Measurements from ENCODE around the gene JAM3. TPM values are rescaled to one million over a fixed set of nuclear protein-coding genes. Genes with fewer than 3 reads are reported as not detected.

Gene JAM3
- total RNA-seq, 2 experiments from 2014 or later = 21.1 to 23.7 TPM

DNA sequence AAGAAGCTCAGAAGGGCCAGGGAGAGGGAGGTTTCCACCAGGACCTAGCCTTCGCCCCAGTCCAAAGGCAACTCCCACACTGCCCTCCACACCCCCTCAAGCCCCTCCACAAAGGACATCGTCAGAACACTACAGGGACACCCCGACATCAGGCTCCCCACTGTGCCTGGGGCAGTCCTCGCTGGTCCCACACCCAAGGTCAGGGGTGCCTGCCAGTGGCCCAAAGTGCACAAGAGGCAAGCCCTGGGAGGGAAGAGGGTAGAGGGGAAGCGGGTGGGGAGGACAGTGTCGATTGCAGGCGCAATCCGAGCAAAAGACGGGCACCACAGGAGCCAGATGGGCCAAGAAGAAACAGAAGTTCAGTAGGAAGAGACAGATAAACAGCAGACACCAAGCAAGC, 35.6 kb upstream of the JAM3 start:
- H3K36me3 Mint-ChIP-seq = peaks cover 4% of the 10 kb centered on the region
- POLR2A ChIA-PET = interaction anchor here (1.3 kb wide), 1 partner anchor 12 kb away, joined by 4 read pairs; no protein-coding TSS in a partner anchor
- no peak for DNase-seq
- H3K27ac Mint-ChIP-seq = peak overlapping the region; percentile 74
- no peak for ATAC-seq (ENCODE audit: low read depth)
- H3K4me1 Mint-ChIP-seq = peaks cover 43% of the 10 kb centered on the region
- H3K4me3 Mint-ChIP-seq = peak overlapping the region; percentile 66
- no peaks in the 10 kb centered on the region for H3K9me3 Mint-ChIP-seq
- H3K27me3 Mint-ChIP-seq = peaks cover 3% of the 10 kb centered on the region

DNA sequence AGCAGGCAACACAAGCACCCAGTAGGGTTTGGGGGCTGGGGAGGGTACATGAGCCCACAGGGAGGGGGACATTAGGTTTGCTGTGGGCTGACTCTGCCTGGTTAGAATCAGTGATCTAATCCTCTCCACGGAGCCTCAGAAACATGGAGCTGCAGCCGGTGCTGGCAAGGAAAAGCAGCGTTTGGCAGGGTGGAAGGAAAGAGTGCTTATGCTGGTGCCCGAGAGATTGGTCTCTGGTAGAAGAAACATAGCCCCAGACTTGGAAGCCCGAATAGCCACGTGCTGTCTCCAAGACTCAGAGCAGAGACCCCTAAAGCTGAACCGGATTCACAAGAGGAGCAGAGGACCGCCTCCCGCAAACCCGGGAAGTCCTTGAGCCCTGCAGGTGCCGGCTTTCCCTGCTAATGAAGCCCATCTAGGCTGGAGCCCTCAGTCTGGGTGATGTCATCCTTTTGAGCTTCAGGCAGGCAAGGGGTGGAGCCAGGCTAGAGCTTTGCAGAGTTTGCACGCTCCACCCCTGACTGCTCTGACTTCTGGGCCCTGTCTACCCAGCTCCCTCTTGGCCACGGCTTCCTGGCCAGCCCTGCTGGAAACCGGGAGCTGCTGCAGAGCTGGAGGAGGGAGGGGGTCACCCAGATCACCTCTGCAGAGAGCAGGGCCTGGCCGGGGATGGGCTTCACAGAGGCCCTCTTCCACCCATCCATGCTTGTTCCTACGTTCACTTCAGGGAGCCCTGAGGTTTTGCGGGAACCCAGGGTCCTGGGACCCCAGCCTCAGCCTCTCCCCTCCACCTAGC, 35.0 kb upstream of the JAM3 start:
- POLR2A ChIA-PET = interaction anchor here (0.9 to 1.7 kb wide), 9 partner anchors 8 to 106 kb away, joined by 3 to 11 read pairs (median 4); partner anchors contain the start of gene IGSF9B
- Mint-ChIP-seq H3K27me3 (peaks cover 3% of the 10 kb centered on the region), H3K4me1 (peaks cover 44% of the 10 kb centered on the region), H3K27ac (peak overlapping the region; percentile 74), H3K36me3 (peaks cover 4% of the 10 kb centered on the region), H3K4me3 (peak overlapping the region; percentile 66), H3K9me3 (no peaks in the 10 kb centered on the region)
- ATAC-seq (ENCODE audit: low read depth) = peak; percentile 91
- peak; percentile 73 for DNase-seq

DNA sequence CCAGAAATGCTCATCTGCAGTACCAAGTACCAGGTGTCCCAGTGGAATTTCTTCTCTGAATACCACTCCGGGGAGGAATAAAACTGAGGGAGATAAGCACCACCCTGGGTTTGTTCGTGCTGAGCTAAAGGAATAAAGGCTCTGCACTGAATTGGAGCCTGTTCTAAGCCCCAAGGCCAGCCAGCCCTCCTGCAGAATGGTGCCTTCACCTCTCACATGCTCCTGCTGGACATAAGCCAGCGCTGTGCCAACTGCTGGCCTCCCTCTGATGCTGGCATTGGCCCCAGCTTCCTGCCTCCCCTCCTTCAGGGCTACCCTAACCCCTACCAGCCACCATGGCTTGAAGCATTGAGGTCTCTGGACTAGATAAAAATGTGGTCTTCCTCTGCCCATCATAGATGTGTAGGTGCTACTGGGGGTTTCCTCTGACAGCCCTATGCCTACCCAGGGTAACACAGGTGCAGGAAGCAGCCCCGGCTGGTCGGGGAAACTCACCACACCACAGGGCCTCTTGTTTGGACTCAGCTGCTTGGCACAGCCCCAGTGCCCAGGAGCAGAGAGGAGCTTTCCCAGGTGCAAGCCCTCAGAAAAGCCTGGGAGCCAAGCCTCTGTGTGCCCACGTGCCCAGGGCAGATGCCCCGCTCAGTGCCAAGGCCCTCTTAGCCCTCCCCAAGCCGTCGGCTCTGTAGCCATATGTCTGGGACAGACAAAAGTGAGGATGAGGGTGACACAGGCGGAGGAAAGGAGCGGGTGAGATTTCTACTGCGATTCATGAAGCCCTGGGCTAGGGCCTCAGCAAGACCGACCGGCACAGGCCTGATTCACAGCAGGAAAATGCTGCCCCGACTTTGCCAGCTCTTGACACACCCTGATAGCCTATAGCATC, 34.1 kb upstream of the JAM3 start:
- Mint-ChIP-seq H3K4me1 (peaks cover 46% of the 10 kb centered on the region), H3K27ac (peak overlapping the region; percentile 92), H3K9me3 (no peaks in the 10 kb centered on the region), H3K36me3 (peaks cover 4% of the 10 kb centered on the region), H3K4me3 (peak overlapping the region; percentile 27), H3K27me3 (peaks cover 3% of the 10 kb centered on the region)
- POLR2A ChIA-PET = interaction anchor here (0.9 to 1.7 kb wide), 9 partner anchors 9 to 107 kb away, joined by 3 to 11 read pairs (median 4); partner anchors contain the start of gene IGSF9B
- DNase-seq (no peak), ATAC-seq (ENCODE audit: low read depth) (no peak)

DNA sequence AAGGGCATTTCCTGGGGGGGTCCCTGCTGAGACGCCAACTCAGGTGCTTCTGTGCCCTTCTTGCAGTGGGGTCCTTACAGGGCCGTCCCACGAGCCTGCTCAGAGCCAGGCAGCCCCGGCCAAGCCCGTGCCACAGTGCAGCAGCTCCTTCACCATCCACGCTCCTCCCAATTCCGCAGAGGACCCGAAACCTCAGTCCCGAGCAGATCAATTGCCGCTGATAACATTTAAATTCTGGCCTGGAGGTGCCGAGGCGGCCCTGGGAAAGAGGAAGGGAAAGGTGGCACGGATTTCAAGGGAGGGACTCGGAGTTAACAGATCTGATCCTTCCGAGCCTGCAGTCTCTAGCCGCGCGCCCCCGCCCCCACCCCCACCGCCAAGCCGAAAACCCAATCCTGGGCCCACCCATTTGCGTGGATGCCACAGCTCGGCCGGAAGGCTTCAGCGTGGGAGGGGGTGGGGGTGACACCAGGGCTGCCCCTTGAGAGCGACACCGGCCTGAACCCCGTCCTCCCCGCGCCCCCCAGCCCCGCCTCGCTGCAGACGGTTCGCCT, 32.3 kb upstream of the JAM3 start:
- DNase-seq (peak; percentile 64), ATAC-seq (ENCODE audit: low read depth) (peak; percentile 9)
- Mint-ChIP-seq H3K9me3 (no peaks in the 10 kb centered on the region), H3K4me3 (peak overlapping the region; percentile 88), H3K4me1 (peaks cover 46% of the 10 kb centered on the region), H3K27me3 (peaks cover 3% of the 10 kb centered on the region), H3K36me3 (peaks cover 4% of the 10 kb centered on the region), H3K27ac (peak overlapping the region; percentile 92)
- POLR2A ChIA-PET = interaction anchor here (1.0 to 2.4 kb wide), 10 partner anchors 9 to 240 kb away, joined by 3 to 12 read pairs (median 4); partner anchors contain the start of genes GLB1L3, JAM3, NCAPD3 and VPS26B

DNA sequence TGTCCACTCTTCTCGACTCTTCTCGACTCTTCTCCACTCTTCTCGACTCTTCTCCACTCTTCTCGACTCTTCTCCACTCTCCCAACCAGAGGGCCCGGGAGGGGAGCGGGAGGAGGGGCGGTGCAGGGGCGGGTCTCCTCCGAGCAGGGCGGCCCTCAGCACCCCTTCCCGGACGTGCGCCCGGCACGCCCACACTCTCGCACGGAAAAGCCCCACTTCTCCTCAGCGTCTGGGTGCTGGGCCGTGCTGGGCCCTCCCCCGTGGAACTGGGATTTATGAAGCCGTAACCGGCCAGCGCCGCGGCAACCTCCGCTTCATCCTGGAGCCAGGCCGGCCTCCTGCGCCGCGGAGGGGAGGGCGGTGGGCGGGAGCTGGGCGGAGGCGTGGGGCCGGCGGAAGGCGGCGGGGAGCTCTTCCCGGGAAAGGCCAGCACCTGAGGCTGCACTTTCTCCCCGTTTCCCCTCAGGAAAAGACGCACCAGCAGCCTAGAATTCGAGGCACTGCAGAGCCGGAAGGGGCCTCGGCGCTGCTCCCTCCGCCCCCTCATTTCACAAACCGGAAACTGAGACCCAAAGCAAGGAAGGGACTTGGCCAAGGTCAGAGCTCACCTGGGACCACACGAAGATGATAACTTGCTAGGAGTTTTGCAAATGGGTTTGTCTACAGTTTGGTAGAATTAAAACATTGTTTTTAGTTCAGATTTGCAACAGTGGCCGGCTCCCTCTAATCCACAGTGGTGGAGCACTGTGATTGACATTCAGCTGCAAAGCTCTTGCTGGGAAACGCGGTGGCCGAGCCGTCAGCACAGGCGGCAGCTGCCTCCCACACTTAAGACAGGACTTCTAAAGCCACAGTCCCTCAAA, 31.6 kb upstream of the JAM3 start:
- peak; percentile 71 for DNase-seq
- peaks cover under 1% of the 10 kb centered on the region for H3K27me3 Mint-ChIP-seq
- H3K4me1 Mint-ChIP-seq = peaks cover 41% of the 10 kb centered on the region
- H3K27ac Mint-ChIP-seq = peak overlapping the region; percentile 93
- ATAC-seq (ENCODE audit: low read depth) = peak; percentile 40
- no peaks in the 10 kb centered on the region for H3K9me3 Mint-ChIP-seq
- POLR2A ChIA-PET = interaction anchor here (0.8 to 2.4 kb wide), 12 partner anchors 9 to 239 kb away, joined by 3 to 12 read pairs (median 5); partner anchors contain the start of genes GLB1L3, NCAPD3 and VPS26B
- H3K4me3 Mint-ChIP-seq = peak overlapping the region; percentile 88
- H3K36me3 Mint-ChIP-seq = peaks cover 4% of the 10 kb centered on the region

DNA sequence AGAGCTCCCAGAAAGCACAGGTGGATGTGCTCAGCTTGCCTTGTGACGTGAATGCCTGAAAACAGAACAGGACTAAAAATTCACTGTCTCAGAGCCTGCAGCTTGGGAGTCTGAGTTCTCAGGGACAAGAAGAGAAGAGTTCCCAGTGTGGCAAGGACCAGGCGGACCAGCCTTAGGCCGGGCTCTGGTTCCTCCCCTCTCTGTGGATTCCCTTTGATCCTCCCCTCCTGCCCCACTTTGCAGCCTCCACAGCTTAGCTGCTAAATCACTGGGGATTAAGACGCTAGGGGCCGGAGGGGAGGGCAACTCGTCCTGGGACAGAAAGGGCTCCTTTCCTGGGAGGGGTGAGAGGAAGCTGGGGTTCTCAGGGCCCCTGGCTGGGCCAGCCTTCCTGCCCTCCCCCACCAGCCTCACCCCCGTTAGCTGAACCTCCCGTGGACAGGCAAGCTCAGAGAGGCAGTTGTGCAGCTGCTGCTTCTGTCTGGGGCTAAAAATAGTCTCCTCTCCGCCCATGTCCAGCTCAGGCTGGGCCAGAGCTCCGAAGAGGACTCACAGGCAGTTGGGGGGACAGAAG, 29.9 kb upstream of the JAM3 start:
- Mint-ChIP-seq H3K9me3 (no peaks in the 10 kb centered on the region), H3K4me1 (peaks cover 31% of the 10 kb centered on the region), H3K4me3 (no peak overlapping the region), H3K27ac (no peak overlapping the region), H3K27me3 (no peaks in the 10 kb centered on the region), H3K36me3 (peaks cover 4% of the 10 kb centered on the region)
- DNase-seq = no peak
- POLR2A ChIA-PET = interaction anchor here (1.3 kb wide), 1 partner anchor 91 kb away, joined by 4 read pairs; no protein-coding TSS in a partner anchor
- no peak for ATAC-seq (ENCODE audit: low read depth)

DNA sequence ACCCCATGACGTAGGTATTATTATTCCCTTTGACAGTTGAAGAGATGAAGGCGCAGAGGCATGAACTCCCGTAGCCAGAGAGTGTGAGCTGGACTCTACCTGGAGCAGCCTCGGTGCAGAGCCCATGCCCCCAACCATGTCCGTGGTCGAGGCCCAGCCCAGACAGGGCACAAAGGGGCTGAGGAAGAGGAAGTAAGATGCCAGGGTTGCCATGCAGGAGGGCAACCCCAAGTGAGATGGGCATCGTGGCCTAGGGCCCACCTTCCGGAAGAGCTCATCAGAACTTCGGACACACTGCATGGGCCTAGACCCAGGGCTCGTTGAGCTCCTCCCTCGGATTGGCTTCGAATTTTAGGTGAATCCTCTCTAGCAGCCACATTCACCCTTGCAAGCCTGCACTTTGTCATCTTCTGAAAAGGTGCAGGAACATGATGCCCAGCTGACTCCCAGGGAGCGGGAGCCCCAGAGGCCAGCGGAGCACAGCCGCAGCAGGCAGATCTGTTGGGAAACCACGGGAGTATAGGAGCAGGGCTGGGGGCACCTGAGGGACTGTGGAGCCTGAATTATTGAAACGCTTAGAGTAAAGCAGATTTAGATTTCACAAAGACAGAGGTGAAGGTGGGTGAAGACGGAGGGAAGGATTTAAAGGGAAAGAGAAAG, 29.0 kb upstream of the JAM3 start:
- Mint-ChIP-seq H3K27ac (no peak overlapping the region), H3K36me3 (peaks cover 4% of the 10 kb centered on the region), H3K27me3 (no peaks in the 10 kb centered on the region), H3K9me3 (no peaks in the 10 kb centered on the region), H3K4me3 (no peak overlapping the region), H3K4me1 (peaks cover 26% of the 10 kb centered on the region)
- DNase-seq (no peak), ATAC-seq (ENCODE audit: low read depth) (no peak)
- POLR2A ChIA-PET = interaction anchor here (1.3 kb wide), 1 partner anchor 92 kb away, joined by 4 read pairs; no protein-coding TSS in a partner anchor

DNA sequence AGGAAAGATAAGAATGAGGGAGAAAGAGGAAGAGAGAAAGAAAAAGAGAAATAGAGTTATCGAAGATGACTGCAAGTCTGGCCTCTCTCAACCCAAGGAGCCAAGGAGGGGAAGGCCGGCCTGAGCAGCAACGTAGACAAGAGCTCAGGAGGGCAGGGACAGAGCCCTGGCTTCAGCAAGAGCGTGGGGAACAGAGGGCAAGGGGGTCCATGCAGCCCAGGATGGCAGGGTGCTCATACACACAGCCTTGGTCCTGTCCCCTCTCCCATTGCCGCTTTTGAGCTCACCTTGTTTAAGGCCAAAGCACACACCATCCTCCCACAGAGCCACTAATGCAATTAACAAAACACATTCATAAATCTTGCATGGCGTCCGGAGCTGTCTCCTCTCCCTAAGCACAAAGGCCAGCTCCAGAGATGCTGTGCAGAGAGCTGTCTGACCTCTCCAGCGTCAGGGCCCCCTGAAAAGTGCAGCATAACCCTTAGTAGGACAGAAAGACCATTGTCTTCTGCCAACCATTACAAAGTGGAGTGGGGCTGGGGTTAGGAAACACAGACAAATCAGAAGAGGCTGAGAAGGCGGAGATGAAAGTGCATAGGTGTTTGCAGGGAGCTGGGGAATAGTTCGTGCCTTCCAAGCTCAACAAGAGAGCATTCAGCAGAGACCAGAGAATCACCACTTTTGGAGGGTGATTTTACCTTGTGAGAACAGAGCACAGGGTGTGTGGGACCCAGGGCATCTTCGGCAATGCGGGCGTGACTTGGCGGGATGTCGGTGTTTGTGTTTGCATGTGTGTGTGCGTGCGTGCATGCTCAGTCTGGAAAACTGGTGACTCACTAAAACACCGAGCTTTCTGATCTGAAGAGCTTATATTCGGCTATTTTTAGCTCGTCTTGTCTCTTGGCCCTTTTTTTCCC, 28.2 kb upstream of the JAM3 start:
- POLR2A ChIA-PET = no interaction called here

DNA sequence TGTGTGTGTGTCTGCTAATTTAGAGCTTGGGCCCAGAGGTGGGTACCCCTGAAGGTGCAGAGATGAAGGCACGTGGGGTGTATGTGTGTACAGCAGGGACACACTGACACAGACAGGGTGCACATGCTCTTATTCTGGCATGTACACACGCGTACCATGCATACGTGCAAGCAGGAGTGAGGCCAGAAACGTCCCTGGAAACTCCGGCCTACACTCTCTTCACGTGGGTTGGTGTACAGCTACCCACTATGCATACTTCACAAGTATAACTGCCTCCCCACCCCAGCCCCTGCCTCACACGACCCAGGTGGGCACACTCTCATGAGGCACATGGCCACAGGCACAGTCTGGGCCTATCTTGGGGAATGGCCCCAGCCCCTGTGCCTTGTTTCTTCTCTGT, 27.5 kb upstream of the JAM3 start:
- no peak overlapping the region for H3K27ac Mint-ChIP-seq
- POLR2A ChIA-PET = no interaction called here
- H3K4me1 Mint-ChIP-seq = peaks cover 16% of the 10 kb centered on the region
- peaks cover 1% of the 10 kb centered on the region for H3K36me3 Mint-ChIP-seq
- ATAC-seq (ENCODE audit: low read depth) (no peak), DNase-seq (no peak)
- H3K27me3 Mint-ChIP-seq = no peaks in the 10 kb centered on the region
- H3K9me3 Mint-ChIP-seq = no peaks in the 10 kb centered on the region
- no peak overlapping the region for H3K4me3 Mint-ChIP-seq

More for the DNA sequence above, 28.2 kb upstream of the JAM3 start:
- H3K4me3 Mint-ChIP-seq = no peak overlapping the region
- no peaks in the 10 kb centered on the region for H3K9me3 Mint-ChIP-seq
- H3K27ac Mint-ChIP-seq = no peak overlapping the region
- ATAC-seq (ENCODE audit: low read depth) (no peak), DNase-seq (no peak)
- H3K36me3 Mint-ChIP-seq = peaks cover 3% of the 10 kb centered on the region
- no peaks in the 10 kb centered on the region for H3K27me3 Mint-ChIP-seq
- H3K4me1 Mint-ChIP-seq = peaks cover 19% of the 10 kb centered on the region

DNA sequence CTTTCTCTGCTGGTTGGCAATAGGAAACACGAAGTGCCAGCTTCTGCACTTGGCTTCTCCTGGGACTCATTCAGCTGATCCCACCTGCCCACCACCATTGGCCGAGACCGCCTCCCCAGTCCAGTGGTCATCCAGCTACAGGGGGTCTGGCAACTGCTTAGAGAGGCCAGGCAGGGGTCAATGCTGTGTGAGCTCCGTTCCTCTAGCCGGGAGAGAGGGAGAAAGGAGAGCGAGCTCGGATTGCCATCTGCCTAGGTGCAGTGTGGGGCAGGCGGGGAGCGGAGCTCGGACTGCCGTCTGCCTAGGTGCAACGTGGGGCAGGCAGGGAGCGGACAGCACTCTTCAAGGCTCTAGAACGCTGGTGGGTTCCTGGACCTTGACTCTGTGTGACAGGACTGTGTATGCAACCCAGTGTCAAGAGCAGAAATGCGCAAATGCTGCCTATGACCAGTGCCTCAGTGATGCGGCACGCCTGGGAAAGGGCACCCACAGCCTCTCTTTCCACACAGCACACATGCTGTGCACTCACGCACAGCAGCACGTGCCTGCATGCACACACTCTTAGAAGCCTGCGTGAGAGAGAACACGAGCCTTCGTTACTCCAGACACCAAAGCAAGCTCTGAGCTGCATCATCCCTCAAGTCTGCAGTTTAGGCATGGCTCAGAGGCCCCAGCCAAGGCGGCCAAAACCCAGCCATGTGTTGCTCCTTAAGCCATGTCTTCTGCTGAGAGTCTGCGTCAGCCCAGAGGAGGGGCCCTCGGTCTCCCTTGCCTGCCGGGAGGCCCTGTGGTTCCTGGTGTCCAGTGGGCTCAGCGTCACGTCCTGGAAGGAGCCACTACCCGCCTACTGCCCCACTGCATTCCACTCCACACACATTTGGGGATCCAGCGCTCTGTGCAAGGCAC, 26.8 kb upstream of the JAM3 start:
- POLR2A ChIA-PET = no interaction called here
- peaks cover 15% of the 10 kb centered on the region for H3K4me1 Mint-ChIP-seq
- H3K27me3 Mint-ChIP-seq = peaks cover 2% of the 10 kb centered on the region
- ATAC-seq (ENCODE audit: low read depth) (no peak), DNase-seq (no peak)
- no peak overlapping the region for H3K27ac Mint-ChIP-seq
- no peaks in the 10 kb centered on the region for H3K36me3 Mint-ChIP-seq
- no peak overlapping the region for H3K4me3 Mint-ChIP-seq
- H3K9me3 Mint-ChIP-seq = no peaks in the 10 kb centered on the region

Measured in activated naive CD8-positive, alpha-beta T cell treated with anti-CD3 and anti-CD28 coated beads, Interleukin-2, amount 10 ng/mL, durations not matched to agents 7 days and 5 days (primary cell).